HTR-8/SVneo (cell line): ENCODE measurements around the gene APOA4.
A peak's percentile ranks its signal among the peaks of the same experiment; 100 is the strongest.
"Not testable (repeated sequence)": the region's sequence is repeated elsewhere in the genome, so short reads cannot be mapped to it uniquely, and the experiment has no call there.

Source experiments
- DNase-seq: peaks from one replicate; pipeline ENCODE4 v3.0.0; 2011; ENCODE audit warnings: low spot score, mixed read lengths; ENCODE audit not compliant: insufficient read length
- FAIRE-seq: peaks from 2 replicates; lab custom pipeline; 2011; peaks lifted over from hg19 to GRCh38; lab: Jason Lieb, UNC

Gene APOA4

GRCh38 chr11:116849486-116849885, 26.4 kb upstream of the APOA4 start:
- FAIRE-seq (no peak), DNase-seq (no peak)

GRCh38 chr11:116849060-116849459, 26.0 kb upstream of the APOA4 start:
- DNase-seq (no peak), FAIRE-seq (no peak)

GRCh38 chr11:116847612-116848011, 24.5 kb upstream of the APOA4 start:
- FAIRE-seq (no peak), DNase-seq (no peak)

DNA sequence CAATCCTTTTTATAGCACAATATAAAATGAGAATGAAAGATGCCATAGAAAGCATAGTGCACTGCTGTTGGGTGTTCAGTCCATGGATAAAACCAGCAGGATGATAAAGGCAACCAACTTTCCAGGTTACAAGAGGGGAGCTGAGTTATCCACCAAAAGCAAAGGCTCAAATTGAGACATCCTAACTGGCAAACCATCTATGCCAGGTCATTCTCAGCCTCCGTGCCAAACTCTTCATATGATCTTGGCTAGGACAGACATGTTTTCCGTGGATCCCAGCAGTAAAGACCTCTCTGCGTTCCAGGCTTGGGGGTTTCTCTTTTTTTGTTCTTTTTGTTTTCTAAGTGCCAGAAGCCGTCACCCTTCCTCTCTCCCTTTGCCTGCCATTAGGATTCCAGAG, 21.6 kb upstream of the APOA4 start:
- FAIRE-seq: no peak

DNA sequence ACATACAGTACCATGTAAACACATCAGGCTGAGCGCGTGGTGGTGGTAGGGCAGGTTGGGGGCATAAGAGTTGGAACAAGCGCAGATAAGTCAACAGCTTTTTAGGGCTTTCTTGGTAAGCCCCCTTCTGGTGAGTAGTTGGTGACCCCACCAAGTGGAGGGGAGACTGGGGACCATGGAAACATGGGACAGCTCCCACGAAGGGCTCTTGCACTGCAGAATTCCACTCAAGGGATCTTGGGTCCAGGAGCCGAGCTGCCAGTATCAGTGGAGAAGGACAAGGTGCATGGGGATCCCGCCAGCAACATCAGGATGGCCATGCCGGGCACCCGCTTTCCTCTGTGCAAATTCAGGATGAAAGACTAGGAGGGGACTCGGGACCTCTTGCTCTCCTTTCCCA, 20.6 kb upstream of the APOA4 start:
- DNase-seq (no peak), FAIRE-seq (no peak)

More for the DNA sequence above, 21.6 kb upstream of the APOA4 start:
- DNase-seq: no peak

DNA sequence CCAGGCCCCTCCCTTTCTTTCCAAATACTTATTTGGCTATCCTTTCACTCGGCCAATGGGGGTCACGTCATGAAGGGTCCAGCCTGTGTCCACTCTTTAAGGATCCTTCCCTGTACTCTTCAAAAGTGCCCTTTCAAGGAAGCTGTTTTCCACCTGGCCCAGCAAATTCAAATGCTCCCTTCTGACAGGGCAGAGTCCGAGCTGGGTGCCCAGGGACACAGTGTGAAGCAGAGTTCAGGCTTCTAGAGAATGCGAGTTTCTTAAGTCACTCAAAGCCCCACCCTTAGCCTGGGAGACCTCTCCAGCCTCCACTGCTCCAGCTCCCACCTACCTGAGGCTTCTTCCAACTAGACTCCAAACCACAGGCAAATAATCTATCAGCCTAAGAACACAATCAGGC, 19.8 kb upstream of the APOA4 start:
- FAIRE-seq: no peak

DNA sequence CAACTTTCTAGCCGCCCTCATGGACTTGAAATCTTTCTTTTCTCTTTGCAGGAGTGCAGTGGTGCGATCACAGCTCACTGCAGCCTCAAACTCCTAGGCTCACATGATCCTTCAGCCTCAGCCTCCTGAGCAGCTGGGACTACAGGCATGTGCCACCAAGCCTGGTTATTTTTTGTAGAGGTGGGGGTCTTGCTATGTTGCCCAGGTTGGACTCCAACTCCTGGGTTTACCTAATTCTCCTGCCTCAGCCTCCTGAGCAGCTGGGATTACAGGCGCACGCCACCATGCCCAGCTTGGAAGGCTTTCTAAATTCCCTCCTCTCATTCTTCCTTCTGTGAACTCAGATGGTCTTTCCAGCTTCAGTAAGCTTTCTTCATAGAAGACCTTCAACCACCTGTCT, 19.0 kb upstream of the APOA4 start:
- FAIRE-seq (no peak), DNase-seq (no peak)

More for the DNA sequence above, 19.8 kb upstream of the APOA4 start:
- no peak for DNase-seq

GRCh38 chr11:116840746-116841296, 17.7 kb upstream of the APOA4 start:
- FAIRE-seq (no peak), DNase-seq (no peak)

DNA sequence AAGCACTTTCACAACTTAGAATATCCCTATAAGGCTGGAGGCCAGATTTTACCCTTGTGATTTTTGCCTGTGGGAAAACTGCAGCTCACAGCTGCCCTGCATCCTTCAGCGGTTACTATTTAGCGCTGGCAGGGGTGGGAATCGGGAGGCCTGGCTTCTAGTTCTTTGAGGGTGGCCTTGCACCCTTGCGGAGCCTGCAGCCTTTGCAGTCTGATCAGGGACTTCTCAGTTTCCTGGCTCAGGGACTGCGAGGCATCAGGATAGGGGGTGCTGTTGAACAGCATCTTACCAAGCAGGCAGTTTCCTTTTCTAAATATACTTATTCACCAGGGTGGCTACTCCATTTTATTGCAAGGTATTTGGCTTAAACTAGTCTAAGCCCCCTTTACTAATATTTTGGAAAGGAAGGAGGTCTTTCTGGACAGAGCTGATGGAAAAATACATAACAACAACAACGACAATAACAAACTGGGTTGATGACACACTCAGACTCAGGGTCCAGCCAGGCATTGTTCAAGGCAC, 17.2 kb upstream of the APOA4 start:
- DNase-seq (no peak), FAIRE-seq (no peak)

GRCh38 chr11:116838321-116839084, 15.4 kb upstream of the APOA4 start:
- FAIRE-seq (no peak), DNase-seq (no peak)

DNA sequence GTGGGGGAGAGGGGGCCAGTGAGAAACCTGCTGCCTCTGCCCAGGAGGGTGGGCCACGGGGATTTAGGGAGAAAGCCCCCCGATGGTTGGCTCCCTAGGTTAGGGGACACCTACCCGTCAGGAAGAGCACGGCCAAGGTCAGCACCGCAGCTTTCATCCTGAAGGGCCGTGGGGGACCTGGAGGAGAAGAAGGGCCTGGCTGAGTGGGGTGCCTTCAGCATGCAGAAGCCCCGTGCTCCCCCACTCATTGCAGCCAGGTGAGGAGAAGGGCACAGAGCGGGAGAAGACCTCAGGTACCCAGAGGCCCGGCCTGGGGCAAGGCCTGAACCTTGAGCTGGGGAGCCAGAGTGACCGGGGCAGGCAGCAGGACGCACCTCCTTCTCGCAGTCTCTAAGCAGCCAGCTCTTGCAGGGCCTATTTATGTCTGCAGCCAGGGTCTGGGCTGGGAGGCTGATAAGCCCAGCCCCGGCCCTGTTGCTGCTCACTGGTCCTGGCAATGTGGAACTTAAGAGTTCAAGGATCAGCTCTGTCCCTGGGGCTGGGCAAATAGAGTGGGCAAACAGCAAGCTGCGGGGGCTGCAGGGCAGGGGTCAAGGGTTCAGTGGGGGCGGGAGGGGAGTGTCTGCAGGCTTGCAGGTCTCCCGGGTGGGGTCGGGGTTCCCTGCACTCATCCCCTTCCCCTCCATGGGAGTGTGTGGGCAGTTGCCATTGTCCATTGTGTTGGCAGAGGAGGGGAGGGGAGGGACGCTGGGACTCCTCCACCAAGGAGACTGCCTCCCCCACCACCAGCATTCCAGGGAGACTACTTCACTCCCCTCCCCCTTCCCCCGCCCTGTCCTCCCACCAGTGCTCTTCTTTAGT, 14.4 kb upstream of the APOA4 start, which contains the start of gene APOA1:
TSS of gene APOA1 (minus strand) at position 392 of the 861 bp plus-strand sequence. CDS start at position 157, 235 bp downstream.
- FAIRE-seq: no peak

GRCh38 chr11:116836632-116836991, 13.5 kb upstream of the APOA4 start:
- FAIRE-seq (no peak), DNase-seq (no peak)

More for the DNA sequence above, 14.4 kb upstream of the APOA4 start, which contains the start of gene APOA1:
- DNase-seq: no peak

- DNase-seq: peak; percentile 79
- peak; percentile 82 for FAIRE-seq
Measured at GRCh38 chr11:116835791-116836631, 12.9 kb upstream of the APOA4 start.

DNA sequence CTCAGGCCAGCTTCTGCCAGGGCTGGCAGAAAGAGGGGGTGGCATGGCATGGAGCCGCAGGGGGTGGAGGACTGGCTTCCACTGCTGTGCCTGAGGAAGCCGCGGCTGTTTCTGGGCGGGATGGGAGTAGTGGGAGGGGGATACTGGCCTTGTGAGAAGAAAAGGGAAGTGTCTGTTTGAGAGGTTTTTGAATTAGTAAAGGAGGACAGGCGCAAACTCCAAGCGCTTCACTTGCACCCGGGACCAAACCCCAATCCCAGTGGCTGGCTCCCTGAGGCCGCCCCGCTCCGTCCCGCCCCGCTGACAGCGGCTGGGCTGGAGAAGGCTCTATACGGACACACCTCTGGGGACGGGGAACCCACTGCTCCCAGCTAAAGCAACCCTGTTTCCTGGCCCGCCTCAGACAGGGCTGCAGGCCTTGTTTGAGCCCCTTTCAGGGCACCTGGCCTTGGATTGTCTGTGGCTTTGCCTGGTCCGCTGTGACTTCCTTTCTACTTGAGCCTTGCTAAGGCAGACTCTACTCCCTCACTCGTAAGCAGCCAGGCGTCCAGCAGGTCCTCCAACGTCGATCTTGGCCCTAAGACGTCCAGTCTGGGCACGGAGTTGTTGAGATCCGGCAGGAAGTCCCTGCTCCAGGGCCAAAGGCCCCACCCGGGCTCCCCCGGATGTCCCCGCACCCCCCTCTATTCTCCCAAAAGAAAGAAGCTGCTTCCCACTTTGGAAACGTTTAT, 12.1 kb upstream of the APOA4 start:
- no peak for FAIRE-seq
- no peak for DNase-seq

GRCh38 chr11:116834535-116835041, 11.5 kb upstream of the APOA4 start:
- not testable (repeated sequence) for DNase-seq, FAIRE-seq

DNA sequence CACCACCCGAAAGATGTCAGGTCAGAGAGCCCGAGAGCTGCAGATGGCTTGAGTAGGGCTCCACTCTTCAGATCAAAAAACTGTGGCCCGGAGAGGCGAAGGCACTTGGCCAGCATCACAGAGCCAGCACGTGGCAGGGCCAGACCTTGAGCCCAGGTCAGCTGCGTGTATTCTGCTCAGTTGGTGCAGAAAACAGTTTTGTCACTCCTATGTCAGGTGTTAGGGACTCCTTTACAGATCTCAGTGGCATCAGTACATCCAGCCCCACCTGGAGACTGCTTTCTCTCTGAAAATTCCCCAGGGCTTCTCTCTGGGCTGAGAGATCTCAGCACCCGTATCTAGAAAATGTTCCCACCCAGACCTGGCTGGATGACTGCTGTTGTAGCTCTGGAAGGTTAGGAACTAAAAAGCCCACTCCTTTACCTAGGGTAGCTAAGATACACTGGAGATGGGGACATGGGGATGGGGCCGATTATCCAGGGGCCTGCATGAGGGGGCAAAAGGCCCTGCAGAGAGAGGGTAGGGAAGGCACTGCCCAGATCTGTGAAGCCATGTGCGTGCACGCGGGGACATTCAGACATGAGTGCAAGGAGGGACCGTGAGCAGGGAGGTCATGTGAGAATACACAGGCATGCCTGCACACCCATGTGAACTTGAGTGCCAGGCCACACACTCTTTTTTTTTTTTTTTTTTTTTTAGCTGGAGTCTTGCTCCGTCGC, 10.9 kb upstream of the APOA4 start:
- DNase-seq: no peak
- FAIRE-seq: no peak

GRCh38 chr11:116833491-116833815, 10.3 kb upstream of the APOA4 start:
- no peak for FAIRE-seq
- DNase-seq: no peak
